NB4 (cell line): Measurements from ENCODE around the gene CKB.
A peak's percentile ranks its signal among the peaks of the same experiment; 100 is the strongest.

Source experiments
- DNase-seq: peaks from one replicate; pipeline ENCODE4 v3.0.0; 2010; ENCODE audit warnings: low read depth
- H3K4me3 ChIP-seq: one replicate; pipeline ENCODE4 v1.5.1; 2011; ENCODE audit warnings: mild to moderate bottlenecking, low read depth, low read length, moderate library complexity
- CTCF ChIP-seq: IDR thresholded peaks from one replicate; pipeline ENCODE4 v1.5.1; 2012; ENCODE audit warnings: low read depth, low read length
- MAX ChIP-seq: IDR thresholded peaks from 2 replicates; pipeline ENCODE4 v1.6.1; 2011; ENCODE audit warnings: low read depth, low read length
- MYC ChIP-seq: IDR thresholded peaks from 2 replicates; pipeline ENCODE4 v1.6.1; 2011; ENCODE audit warnings: low read depth, low read length
- POLR2A ChIP-seq: IDR thresholded peaks from 2 replicates; pipeline ENCODE4 v1.6.1; 2011; ENCODE audit warnings: mild to moderate bottlenecking; ENCODE audit not compliant: insufficient read length; ENCODE audit errors: extremely low read depth

CKB gene

GRCh38 chr14:103530831-103531230 lies 8.2 kb upstream of the CKB start:
- no peak for TF ChIP-seq CTCF
- TF ChIP-seq MYC = no peak
- no peak for TF ChIP-seq POLR2A
- no peak for TF ChIP-seq MAX
- no peak for DNase-seq

DNA sequence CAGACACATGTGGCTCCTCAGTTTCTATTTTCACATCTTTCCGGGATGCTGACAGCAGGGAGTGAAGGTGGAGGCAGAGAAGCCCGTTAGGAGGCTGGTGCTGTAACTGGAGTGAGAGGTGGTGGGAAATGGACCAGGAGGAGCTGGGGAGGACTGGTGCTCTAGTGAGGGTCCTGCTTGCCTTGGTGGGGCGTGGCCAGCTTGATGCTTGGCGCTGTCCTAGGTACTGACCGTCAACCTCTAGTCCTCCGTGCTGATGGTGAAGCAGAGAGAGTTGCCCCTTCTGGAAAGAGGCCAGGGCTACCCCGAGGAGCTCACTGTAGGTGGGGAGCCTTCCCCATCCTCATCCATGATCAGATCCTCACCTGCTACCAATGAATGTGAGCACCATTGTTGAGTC lies 7.8 kb upstream of the CKB start:
- TF ChIP-seq POLR2A = no peak
- TF ChIP-seq MYC = no peak
- TF ChIP-seq CTCF = no peak
- TF ChIP-seq MAX = no peak
- DNase-seq = peak; percentile 53

More at GRCh38 chr14:103530831-103531230, 8.2 kb upstream of the CKB start:
- no peak overlapping the region for H3K4me3 ChIP-seq

DNA sequence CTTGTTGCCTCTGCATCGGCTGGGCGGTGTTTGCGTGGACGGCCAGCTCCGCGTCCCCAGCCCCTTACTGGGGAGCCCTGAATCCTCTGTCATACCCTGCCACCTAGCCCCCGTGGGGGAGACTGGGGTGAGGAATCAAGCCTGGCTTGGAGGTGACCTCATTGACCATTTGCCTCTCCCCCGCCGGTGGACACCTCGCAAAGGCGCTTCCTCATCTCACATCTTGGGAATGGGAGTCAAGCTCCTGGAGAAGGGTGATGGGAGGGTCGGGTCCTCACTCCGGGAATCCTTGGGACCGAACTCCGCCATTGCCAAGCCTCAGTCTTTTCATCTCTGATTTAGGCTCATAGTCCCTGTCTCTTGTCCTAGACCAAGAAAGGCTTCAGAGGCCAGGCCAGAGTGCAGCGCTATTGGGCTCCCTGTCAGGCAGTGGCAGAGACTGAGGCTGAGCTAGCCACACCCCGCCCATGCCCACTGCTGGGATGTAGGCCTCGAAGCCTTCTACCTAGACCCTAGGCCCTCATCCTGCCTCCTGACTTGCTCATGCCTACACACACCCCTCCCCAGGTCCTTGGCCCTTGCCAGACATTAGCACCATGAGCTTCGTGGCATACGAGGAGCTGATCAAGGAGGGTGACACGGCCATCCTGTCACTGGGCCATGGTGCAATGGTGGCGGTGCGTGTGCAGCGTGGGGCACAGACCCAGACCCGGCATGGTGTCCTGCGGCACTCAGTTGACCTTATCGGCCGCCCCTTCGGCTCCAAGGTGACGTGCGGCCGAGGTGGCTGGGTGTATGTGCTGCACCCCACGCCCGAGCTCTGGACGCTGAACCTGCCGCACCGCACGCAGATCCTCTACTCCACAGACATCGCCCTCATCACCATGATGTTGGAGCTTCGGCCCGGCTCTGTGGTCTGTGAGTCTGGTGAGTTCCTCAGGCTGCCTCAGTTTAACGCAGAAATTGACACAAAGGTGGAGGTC lies 7.0 kb upstream of the CKB start:
- peak overlapping the region; percentile 90 for H3K4me3 ChIP-seq
- DNase-seq = no peak
- TF ChIP-seq CTCF = no peak
- TF ChIP-seq POLR2A = no peak
- no peak for TF ChIP-seq MYC

More for the DNA sequence above, 7.8 kb upstream of the CKB start:
- H3K4me3 ChIP-seq = peak overlapping the region; percentile 90

DNA sequence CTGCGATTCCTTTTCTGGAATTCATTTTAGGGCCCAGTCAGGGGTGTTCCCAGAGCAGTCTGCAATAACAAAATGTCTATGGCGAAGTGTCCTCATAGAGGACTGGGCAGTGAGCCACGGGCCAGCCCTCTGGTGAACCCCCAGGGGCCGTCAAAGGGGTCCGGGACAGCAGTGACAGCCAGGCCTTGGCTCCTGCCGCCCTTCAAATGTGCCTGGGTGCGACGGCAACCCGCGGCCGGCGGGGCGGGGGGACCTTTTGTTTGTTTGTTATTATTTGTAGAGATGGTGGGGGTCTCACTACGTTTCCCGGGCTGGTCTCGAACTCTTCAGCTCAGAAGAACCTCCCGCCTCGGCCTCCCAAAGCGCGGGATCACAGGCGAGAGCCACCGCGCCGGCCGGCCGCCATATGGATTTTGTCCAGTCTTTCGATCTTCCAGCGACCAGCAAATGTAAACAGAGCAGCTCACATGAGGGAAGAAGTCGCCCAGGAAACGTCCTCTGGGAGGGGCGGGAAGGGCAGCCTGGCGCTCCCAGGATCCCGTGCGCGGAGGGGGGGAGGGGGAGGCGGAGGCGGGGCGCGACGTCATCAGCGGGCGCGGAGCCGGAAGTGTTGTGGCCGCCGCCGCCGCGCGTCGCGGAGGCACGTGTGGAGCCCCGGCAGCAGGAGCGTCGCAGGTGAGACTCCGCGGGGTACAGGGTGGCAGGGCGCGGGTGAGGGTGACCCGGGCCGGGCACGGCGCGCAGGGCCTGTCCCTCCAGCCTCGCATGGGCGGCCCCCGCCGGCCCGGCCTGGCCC lies 6.2 kb upstream of the CKB start, which contains the start of gene TRMT61A:
TRMT61A (plus strand) TSS at position 610 of the 796 bp plus-strand sequence. CDS start 783 bp downstream, outside the sequence.
- peak; percentile 95 for TF ChIP-seq MYC
- TF ChIP-seq MAX = peak; percentile 94
- TF ChIP-seq POLR2A = peak; percentile 47
- no peak for TF ChIP-seq CTCF
- H3K4me3 ChIP-seq = peak within 1 kb of the TSS; percentile 90
- DNase-seq = peak; percentile 86

GRCh38 chr14:103528146-103528586 lies 5.5 kb upstream of the CKB start:
- TF ChIP-seq POLR2A (no peak), CTCF (no peak), MAX (no peak), MYC (no peak)
- peak overlapping the region; percentile 50 for H3K4me3 ChIP-seq
- no peak for DNase-seq
